D721Med (cell line): ENCODE results near the gene RTTN.

Experiments used
- DNase-seq: peaks from one replicate; pipeline ENCODE4 v3.0.0; 2011; ENCODE audit warnings: low spot score; ENCODE audit not compliant: insufficient read length
- FAIRE-seq: peaks from 2 replicates; lab custom pipeline; 2011; peaks lifted over from hg19 to GRCh38; lab: Jason Lieb, UNC
- TF ChIP-seq, protein P1 (sequence below): IDR thresholded peaks from 2 replicates; pipeline ENCODE4 v1.5.1; 2012; ENCODE audit warnings: mild to moderate bottlenecking, control low read depth; ENCODE audit not compliant: insufficient read depth; ENCODE audit errors: missing control alignments

The RTTN gene

DNA sequence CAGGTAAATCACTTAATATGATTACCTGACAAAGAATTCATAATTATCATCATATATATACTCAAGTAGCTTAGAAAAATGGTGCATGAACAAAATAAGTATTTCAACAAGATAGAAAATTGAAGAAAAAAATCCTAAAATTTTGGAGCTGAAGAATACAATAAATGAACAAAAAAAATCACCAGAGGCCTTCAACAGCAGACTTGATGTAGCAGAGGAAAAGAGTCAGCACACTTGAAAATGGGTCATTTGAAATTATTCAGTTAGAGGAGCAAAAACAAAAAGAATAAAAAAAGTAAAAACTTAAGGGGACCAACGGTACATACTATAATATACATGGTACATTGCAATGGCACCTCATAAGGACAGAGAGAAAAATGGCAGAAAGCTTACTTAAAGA is 217.6 kb downstream of the RTTN start:
- no peak for DNase-seq
- TF ChIP-seq, protein P1, sequence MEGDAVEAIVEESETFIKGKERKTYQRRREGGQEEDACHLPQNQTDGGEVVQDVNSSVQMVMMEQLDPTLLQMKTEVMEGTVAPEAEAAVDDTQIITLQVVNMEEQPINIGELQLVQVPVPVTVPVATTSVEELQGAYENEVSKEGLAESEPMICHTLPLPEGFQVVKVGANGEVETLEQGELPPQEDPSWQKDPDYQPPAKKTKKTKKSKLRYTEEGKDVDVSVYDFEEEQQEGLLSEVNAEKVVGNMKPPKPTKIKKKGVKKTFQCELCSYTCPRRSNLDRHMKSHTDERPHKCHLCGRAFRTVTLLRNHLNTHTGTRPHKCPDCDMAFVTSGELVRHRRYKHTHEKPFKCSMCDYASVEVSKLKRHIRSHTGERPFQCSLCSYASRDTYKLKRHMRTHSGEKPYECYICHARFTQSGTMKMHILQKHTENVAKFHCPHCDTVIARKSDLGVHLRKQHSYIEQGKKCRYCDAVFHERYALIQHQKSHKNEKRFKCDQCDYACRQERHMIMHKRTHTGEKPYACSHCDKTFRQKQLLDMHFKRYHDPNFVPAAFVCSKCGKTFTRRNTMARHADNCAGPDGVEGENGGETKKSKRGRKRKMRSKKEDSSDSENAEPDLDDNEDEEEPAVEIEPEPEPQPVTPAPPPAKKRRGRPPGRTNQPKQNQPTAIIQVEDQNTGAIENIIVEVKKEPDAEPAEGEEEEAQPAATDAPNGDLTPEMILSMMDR, result no peak
- no peak for FAIRE-seq

DNA sequence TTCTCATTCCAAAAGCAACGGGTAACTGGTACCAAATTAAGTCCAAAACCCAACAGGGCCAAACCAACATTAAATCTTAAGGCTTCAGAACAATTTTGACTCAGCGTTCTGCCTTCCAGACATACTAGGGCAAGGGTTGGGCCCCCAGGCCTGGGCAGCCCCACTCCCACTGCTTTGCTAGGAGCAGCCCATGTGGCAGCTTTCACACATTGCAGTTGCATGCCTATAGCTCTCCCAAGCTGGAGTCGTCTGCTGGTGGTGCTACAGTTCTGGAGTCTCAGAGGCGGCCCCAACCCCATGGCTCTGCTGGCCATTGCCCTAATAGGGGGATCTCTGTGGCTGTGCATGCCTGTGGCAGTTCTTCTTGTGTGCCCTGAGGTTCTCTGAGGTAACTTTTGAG is 220.2 kb downstream of the RTTN start:
- no peak for FAIRE-seq

DNA sequence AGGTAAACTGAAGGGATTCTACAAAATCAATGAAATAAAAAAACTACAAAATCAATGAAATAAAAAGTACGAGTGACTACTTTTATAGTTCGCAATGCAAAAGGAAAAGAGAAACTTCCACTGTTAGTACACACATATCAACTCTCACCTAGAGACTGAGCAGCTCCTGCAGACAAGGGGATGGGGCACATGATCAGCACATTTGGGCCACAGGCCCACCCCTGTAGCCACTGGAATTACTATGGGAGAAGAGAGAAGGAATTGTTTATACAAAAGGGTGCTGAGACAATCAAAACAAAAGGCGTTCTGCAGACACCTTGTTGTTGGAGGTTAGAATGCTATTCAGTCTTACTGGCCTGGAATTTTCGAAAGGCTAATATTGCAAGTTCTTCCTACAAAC is 223.1 kb downstream of the RTTN start:
- TF ChIP-seq, protein P1, result no peak
- DNase-seq (no peak), FAIRE-seq (no peak)

More for the DNA sequence above, 220.2 kb downstream of the RTTN start:
- DNase-seq, result no peak
- TF ChIP-seq, protein P1, result no peak

DNA sequence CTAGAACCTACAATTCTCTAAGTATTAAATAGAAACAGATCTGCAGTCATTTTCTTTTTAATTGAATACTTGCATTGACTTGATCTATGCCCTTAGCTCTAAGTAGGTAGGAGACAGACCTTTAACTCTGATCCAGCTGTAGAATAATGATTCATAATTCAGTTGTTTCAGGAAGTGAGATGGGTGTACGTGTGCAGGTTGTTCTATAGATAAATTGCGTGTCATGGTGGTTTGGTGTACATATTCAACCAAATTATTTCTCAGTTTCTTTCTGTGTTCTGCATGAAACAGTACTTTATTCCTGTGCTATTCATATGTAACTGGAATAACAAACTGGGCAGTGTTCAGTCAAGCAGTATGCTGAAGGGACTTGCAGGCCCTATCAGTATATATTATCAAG is 223.5 kb downstream of the RTTN start:
- no peak for FAIRE-seq
- TF ChIP-seq, protein P1, result no peak
- DNase-seq, result no peak

DNA sequence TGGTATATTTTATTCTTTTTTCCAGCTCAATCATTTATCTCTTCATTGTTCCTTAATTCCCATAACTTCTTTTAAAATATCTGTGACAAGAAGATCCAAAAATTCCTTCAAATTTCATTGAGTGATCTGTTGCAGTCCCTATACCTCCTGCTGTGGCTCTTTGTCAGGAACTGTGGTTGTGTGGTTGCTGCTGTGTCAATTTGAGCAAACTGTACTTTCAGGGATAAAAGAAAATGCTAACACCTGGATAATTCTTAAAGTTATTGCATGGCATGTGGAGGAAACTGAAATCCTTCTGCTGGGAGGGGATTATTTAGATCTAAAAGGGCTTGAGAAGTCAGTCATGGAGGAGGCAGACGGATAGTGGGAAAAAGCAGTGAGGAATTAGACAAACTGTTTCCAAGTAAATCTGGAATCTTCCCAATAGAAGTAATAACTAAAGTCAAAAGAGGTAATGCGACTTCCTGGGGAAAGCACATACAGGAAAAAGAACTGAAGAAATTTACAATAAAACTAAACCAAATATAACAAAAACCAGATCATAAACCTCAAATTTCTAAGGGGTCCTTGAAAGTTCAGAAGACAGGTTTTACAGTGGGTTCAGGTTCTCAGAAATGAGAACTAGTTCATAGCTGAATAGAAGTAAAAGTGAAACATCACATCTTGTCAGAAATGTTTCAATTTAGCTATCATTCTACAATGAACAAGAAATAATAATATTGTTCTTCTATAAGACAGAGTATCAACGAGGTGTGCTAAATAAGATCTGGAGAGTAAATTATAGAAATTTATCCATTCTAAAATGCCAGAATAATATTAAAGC is 224.3 kb downstream of the RTTN start:
- no peak for DNase-seq

DNA sequence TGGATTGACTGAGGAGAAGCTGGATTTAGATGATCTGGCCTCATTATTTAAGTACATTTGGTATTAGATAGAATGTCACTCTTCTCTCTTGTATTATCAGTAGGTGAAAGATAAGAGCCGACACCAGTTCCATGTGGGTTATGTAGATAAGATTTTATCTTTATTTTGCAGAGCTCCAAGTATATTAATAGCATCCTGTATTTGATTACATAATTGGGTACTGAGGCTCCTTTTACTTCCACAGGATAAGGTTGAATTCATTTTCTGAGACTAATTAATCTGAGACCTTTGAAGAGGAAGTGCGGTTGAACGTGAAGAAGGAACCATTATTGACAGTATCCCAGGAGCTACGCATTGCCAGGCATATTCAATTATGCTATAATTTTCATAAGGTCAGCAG is 225.0 kb downstream of the RTTN start:
- no peak for FAIRE-seq

More for the DNA sequence above, 224.3 kb downstream of the RTTN start:
- FAIRE-seq, result peak; percentile 100
- TF ChIP-seq, protein P1, result no peak

More for the DNA sequence above, 225.0 kb downstream of the RTTN start:
- no peak for DNase-seq
- TF ChIP-seq, protein P1, result no peak
